ENCODE measurements around the gene IPO11.

The IPO11 gene

GRCh38 chr5:62575489-62575888 lies 162.9 kb downstream of the IPO11 start:
- no peak overlapping the region for H3K27ac Mint-ChIP-seq
- no peak overlapping the region for H3K4me3 Mint-ChIP-seq
- no peaks in the 10 kb centered on the region for H3K9me3 Mint-ChIP-seq
- peaks cover 20% of the 10 kb centered on the region for H3K4me1 Mint-ChIP-seq (ENCODE audit: low read depth)
- intact Hi-C loops (cut with micrococcal nuclease): no loop called here
- no peaks in the 10 kb centered on the region for H3K27me3 Mint-ChIP-seq
- H3K36me3 Mint-ChIP-seq (ENCODE audit: low read depth): no peaks in the 10 kb centered on the region

- Mint-ChIP-seq H3K4me3 (no peak overlapping the region), H3K36me3 (ENCODE audit: low read depth) (no peaks in the 10 kb centered on the region), H3K9me3 (no peaks in the 10 kb centered on the region), H3K4me1 (ENCODE audit: low read depth) (peaks cover 22% of the 10 kb centered on the region), H3K27ac (no peak overlapping the region), H3K27me3 (no peaks in the 10 kb centered on the region)
- intact Hi-C loops (cut with micrococcal nuclease): no loop called here
These were observed 164.1 kb downstream of the IPO11 start for GRCh38 chr5:62576570-62577170.

- Mint-ChIP-seq H3K9me3 (no peaks in the 10 kb centered on the region), H3K36me3 (ENCODE audit: low read depth) (no peaks in the 10 kb centered on the region), H3K27ac (no peak overlapping the region), H3K27me3 (no peaks in the 10 kb centered on the region), H3K4me3 (no peak overlapping the region), H3K4me1 (ENCODE audit: low read depth) (peaks cover 28% of the 10 kb centered on the region)
- intact Hi-C loops (cut with micrococcal nuclease): no loop called here
These were observed 164.9 kb downstream of the IPO11 start for GRCh38 chr5:62577488-62577887.

GRCh38 chr5:62578540-62578939 lies 166.0 kb downstream of the IPO11 start, which contains the start of gene LRRC70:
LRRC70 (plus strand) TSS chr5:62578819; CDS start chr5:62579439, 620 bp downstream.
- Mint-ChIP-seq H3K36me3 (ENCODE audit: low read depth) (no peaks in the 10 kb centered on the region), H3K9me3 (no peaks in the 10 kb centered on the region), H3K4me1 (ENCODE audit: low read depth) (peaks cover 28% of the 10 kb centered on the region), H3K27ac (peak within 1 kb of the TSS; percentile 59), H3K27me3 (no peaks in the 10 kb centered on the region), H3K4me3 (no peak within 1 kb of the TSS)
- intact Hi-C loops (cut with micrococcal nuclease): no loop called here

- no peaks in the 10 kb centered on the region for H3K9me3 Mint-ChIP-seq
- intact Hi-C loops (cut with micrococcal nuclease): no loop called here
- H3K27ac Mint-ChIP-seq: no peak overlapping the region
- H3K4me1 Mint-ChIP-seq (ENCODE audit: low read depth): peaks cover 21% of the 10 kb centered on the region
- H3K4me3 Mint-ChIP-seq: no peak overlapping the region
- no peaks in the 10 kb centered on the region for H3K27me3 Mint-ChIP-seq
- H3K36me3 Mint-ChIP-seq (ENCODE audit: low read depth): no peaks in the 10 kb centered on the region
These were observed 167.2 kb downstream of the IPO11 start for GRCh38 chr5:62579761-62580160.

- peaks cover 23% of the 10 kb centered on the region for H3K4me1 Mint-ChIP-seq (ENCODE audit: low read depth)
- H3K27ac Mint-ChIP-seq: no peak overlapping the region
- no peaks in the 10 kb centered on the region for H3K9me3 Mint-ChIP-seq
- no peaks in the 10 kb centered on the region for H3K27me3 Mint-ChIP-seq
- H3K36me3 Mint-ChIP-seq (ENCODE audit: low read depth): no peaks in the 10 kb centered on the region
- no peak overlapping the region for H3K4me3 Mint-ChIP-seq
- intact Hi-C loops (cut with micrococcal nuclease): no loop called here
These were observed 169.5 kb downstream of the IPO11 start for GRCh38 chr5:62581836-62582597.

- Mint-ChIP-seq H3K36me3 (ENCODE audit: low read depth) (peaks cover 17% of the 10 kb centered on the region), H3K4me1 (ENCODE audit: low read depth) (peaks cover 18% of the 10 kb centered on the region), H3K4me3 (no peak overlapping the region), H3K27ac (no peak overlapping the region), H3K9me3 (peaks cover 5% of the 10 kb centered on the region), H3K27me3 (no peaks in the 10 kb centered on the region)
- intact Hi-C loops (cut with micrococcal nuclease): no loop called here
These were observed 171.8 kb downstream of the IPO11 start for GRCh38 chr5:62584391-62584790.

- Mint-ChIP-seq H3K27me3 (no peaks in the 10 kb centered on the region), H3K36me3 (ENCODE audit: low read depth) (peaks cover 19% of the 10 kb centered on the region), H3K4me3 (no peak overlapping the region), H3K4me1 (ENCODE audit: low read depth) (peaks cover 18% of the 10 kb centered on the region), H3K27ac (no peak overlapping the region), H3K9me3 (peaks cover 10% of the 10 kb centered on the region)
- intact Hi-C loops (cut with micrococcal nuclease): no loop called here
These were observed 172.7 kb downstream of the IPO11 start for GRCh38 chr5:62585306-62585705.

GRCh38 chr5:62585751-62586150 lies 173.2 kb downstream of the IPO11 start:
- peaks cover 18% of the 10 kb centered on the region for H3K4me1 Mint-ChIP-seq (ENCODE audit: low read depth)
- peaks cover 10% of the 10 kb centered on the region for H3K9me3 Mint-ChIP-seq
- no peaks in the 10 kb centered on the region for H3K27me3 Mint-ChIP-seq
- no peak overlapping the region for H3K27ac Mint-ChIP-seq
- peaks cover 19% of the 10 kb centered on the region for H3K36me3 Mint-ChIP-seq (ENCODE audit: low read depth)
- intact Hi-C loops (cut with micrococcal nuclease): no loop called here
- no peak overlapping the region for H3K4me3 Mint-ChIP-seq

GRCh38 chr5:62587737-62588136 lies 175.2 kb downstream of the IPO11 start:
- Mint-ChIP-seq H3K9me3 (peaks cover 17% of the 10 kb centered on the region), H3K27ac (no peak overlapping the region), H3K4me3 (no peak overlapping the region), H3K4me1 (ENCODE audit: low read depth) (peaks cover 11% of the 10 kb centered on the region), H3K27me3 (no peaks in the 10 kb centered on the region), H3K36me3 (ENCODE audit: low read depth) (peaks cover 35% of the 10 kb centered on the region)
- intact Hi-C loops (cut with micrococcal nuclease): no loop called here

GRCh38 chr5:62588668-62589067 lies 176.1 kb downstream of the IPO11 start:
- intact Hi-C loops (cut with micrococcal nuclease): no loop called here
- peaks cover 25% of the 10 kb centered on the region for H3K9me3 Mint-ChIP-seq
- peaks cover 44% of the 10 kb centered on the region for H3K36me3 Mint-ChIP-seq (ENCODE audit: low read depth)
- H3K27me3 Mint-ChIP-seq: no peaks in the 10 kb centered on the region
- no peak overlapping the region for H3K27ac Mint-ChIP-seq
- no peak overlapping the region for H3K4me3 Mint-ChIP-seq
- peaks cover 20% of the 10 kb centered on the region for H3K4me1 Mint-ChIP-seq (ENCODE audit: low read depth)

GRCh38 chr5:62589504-62589903 lies 176.9 kb downstream of the IPO11 start:
- no peaks in the 10 kb centered on the region for H3K27me3 Mint-ChIP-seq
- no peak overlapping the region for H3K27ac Mint-ChIP-seq
- intact Hi-C loops (cut with micrococcal nuclease): no loop called here
- peaks cover 47% of the 10 kb centered on the region for H3K36me3 Mint-ChIP-seq (ENCODE audit: low read depth)
- peaks cover 20% of the 10 kb centered on the region for H3K4me1 Mint-ChIP-seq (ENCODE audit: low read depth)
- H3K4me3 Mint-ChIP-seq: no peak overlapping the region
- H3K9me3 Mint-ChIP-seq: peaks cover 25% of the 10 kb centered on the region

- Mint-ChIP-seq H3K36me3 (ENCODE audit: low read depth) (peaks cover 48% of the 10 kb centered on the region), H3K4me1 (ENCODE audit: low read depth) (peaks cover 21% of the 10 kb centered on the region), H3K27me3 (no peaks in the 10 kb centered on the region), H3K27ac (no peak overlapping the region), H3K9me3 (peaks cover 25% of the 10 kb centered on the region), H3K4me3 (no peak overlapping the region)
- intact Hi-C loops (cut with micrococcal nuclease): no loop called here
These were observed 177.8 kb downstream of the IPO11 start for GRCh38 chr5:62590387-62590786.

- H3K27me3 Mint-ChIP-seq: no peaks in the 10 kb centered on the region
- peak overlapping the region; percentile 69 for H3K27ac Mint-ChIP-seq
- intact Hi-C loops (cut with micrococcal nuclease): no loop called here
- H3K9me3 Mint-ChIP-seq: peaks cover 25% of the 10 kb centered on the region
- peaks cover 48% of the 10 kb centered on the region for H3K36me3 Mint-ChIP-seq (ENCODE audit: low read depth)
- H3K4me3 Mint-ChIP-seq: no peak overlapping the region
- peaks cover 19% of the 10 kb centered on the region for H3K4me1 Mint-ChIP-seq (ENCODE audit: low read depth)
These were observed 180.0 kb downstream of the IPO11 start for GRCh38 chr5:62592558-62592957.

Data from dendritic cell treated with granulocyte-macrophage colony-stimulating factor and Interleukin-4, amounts not matched to agents 40 ng/mL and 50 ng/mL, for 4 days (primary cell).